Naive B cell (primary cell): ENCODE results near the gene LRRC30. TPM values are rescaled to one million over a fixed set of nuclear protein-coding genes. Genes with fewer than 3 reads are reported as not detected.

Experiments
- ATAC-seq, 2 donors: fragments of 150-1000 bp; cut with Tn5 transposase; 2 replicates each; pipeline ENCODE4 v1.10.0; 2021; ENCODE audit warnings: low read depth in 2 of 2, mild to moderate bottlenecking in 2 of 2, moderate library complexity in 2 of 2
- DNase-seq: peaks from one replicate; pipeline ENCODE4 v3.0.0; 2022
- H3K27ac Mint-ChIP-seq, 6 donors: one replicate each; pipeline ENCODE4 v1.8.0; 2020 to 2022; ENCODE audit warnings: mild to moderate bottlenecking in 6 of 6, mixed read lengths in 6 of 6, moderate library complexity in 5 of 6, inconsistent platforms in 2 of 6
- H3K27me3 Mint-ChIP-seq, 3 donors: one replicate each; pipeline ENCODE4 v1.8.0; 2021 to 2022; ENCODE audit warnings: mixed read lengths in 3 of 3, mild to moderate bottlenecking in 1 of 3
- H3K36me3 Mint-ChIP-seq, 2 donors: one replicate each; pipeline ENCODE4 v1.8.0; 2020 to 2022; ENCODE audit warnings: mixed read lengths in 2 of 2, inconsistent platforms in 1 of 2, mild to moderate bottlenecking in 1 of 2
- H3K4me1 Mint-ChIP-seq, 3 donors: one replicate each; pipeline ENCODE4 v1.8.0; 2020 to 2022; ENCODE audit warnings: mixed read lengths in 3 of 3, inconsistent platforms in 1 of 3, mild to moderate bottlenecking in 1 of 3, moderate library complexity in 1 of 3
- H3K4me3 Mint-ChIP-seq, 8 donors: one replicate each; pipeline ENCODE4 v1.8.0; 2020 to 2022; ENCODE audit warnings: mild to moderate bottlenecking in 8 of 8, mixed read lengths in 8 of 8, moderate library complexity in 8 of 8, inconsistent platforms in 2 of 8
- H3K9me3 Mint-ChIP-seq, 7 donors: one replicate each; pipeline ENCODE4 v1.8.0; 2020 to 2022; ENCODE audit warnings: mixed read lengths in 7 of 7, mild to moderate bottlenecking in 5 of 7, inconsistent platforms in 2 of 7, moderate library complexity in 1 of 7
- polyA plus RNA-seq, 6 donors: library from polyadenylated mRNA; unstranded; fragments of 300-500 nt; fragmentation: Illumina TruSeq; gene quantifications; one replicate each; pipeline ENCODE4 v1.2.3, GENCODE V29; 2021; ENCODE audit warnings: low read depth in 6 of 6

Gene LRRC30
- polyA plus RNA-seq, 6 donors from 2014 or later, result not detected

- H3K36me3 Mint-ChIP-seq, result no peaks in the 10 kb centered on the region
- H3K27ac Mint-ChIP-seq, result no peak overlapping the region
- H3K4me3 Mint-ChIP-seq, result no peak overlapping the region
- ATAC-seq (no peak), DNase-seq (no peak)
- no peaks in the 10 kb centered on the region for H3K27me3 Mint-ChIP-seq
- H3K9me3 Mint-ChIP-seq, result peaks cover 0 to 5% (median 2%) of the 10 kb centered on the region in 7 donors
- H3K4me1 Mint-ChIP-seq, result no peaks in the 10 kb centered on the region
Observed at GRCh38 chr18:7256618-7257425, 25.9 kb downstream of the LRRC30 start.

DNA sequence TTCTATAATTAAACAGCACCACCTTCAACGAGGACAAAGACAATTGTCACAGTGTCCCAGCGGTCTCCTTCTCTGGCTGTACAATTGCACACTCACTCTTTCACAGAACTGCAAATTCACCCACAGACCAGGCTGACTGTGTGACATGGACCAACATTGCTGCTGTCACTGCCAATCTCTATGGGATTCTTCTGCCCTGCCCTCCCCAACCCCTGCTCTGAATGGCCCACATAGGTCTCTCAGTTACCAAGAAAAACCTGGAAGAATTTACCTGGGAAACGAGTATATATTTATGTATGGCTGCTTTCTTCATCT, 26.5 kb downstream of the LRRC30 start:
- H3K9me3 Mint-ChIP-seq, result peaks cover 0 to 5% (median 2%) of the 10 kb centered on the region in 7 donors
- no peaks in the 10 kb centered on the region for H3K27me3 Mint-ChIP-seq
- no peak for ATAC-seq
- H3K4me1 Mint-ChIP-seq, result no peaks in the 10 kb centered on the region
- no peak overlapping the region for H3K4me3 Mint-ChIP-seq
- no peaks in the 10 kb centered on the region for H3K36me3 Mint-ChIP-seq
- DNase-seq, result no peak
- no peak overlapping the region for H3K27ac Mint-ChIP-seq

- Mint-ChIP-seq H3K4me3 (no peak overlapping the region), H3K27ac (peak overlapping the region in 1 of 6 donors; percentile 38), H3K9me3 (peaks cover 0 to 12% (median 2%) of the 10 kb centered on the region in 7 donors), H3K36me3 (no peaks in the 10 kb centered on the region), H3K4me1 (no peaks in the 10 kb centered on the region), H3K27me3 (no peaks in the 10 kb centered on the region)
- ATAC-seq (no peak), DNase-seq (no peak)
Observed at GRCh38 chr18:7259475-7259874, 28.6 kb downstream of the LRRC30 start.

DNA sequence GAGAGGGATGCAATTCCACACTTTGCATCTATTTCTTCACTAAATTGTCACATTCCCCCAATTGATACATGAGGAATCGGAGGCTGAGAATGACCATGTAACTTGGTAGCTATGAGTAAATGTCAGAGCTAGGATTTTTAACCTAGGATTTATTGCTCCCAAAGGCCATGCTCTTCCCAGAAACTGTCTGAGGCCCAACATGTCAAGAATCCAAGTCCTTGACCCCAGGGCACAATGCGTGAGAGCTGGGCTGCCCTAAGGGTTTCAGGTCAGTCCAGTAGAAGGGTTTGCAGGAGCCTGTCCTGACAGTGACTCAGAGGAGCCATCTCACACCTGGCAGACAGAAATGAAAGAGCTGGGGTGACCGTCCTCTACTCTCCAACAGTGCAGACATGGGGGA, 30.3 kb downstream of the LRRC30 start:
- Mint-ChIP-seq H3K27me3 (no peaks in the 10 kb centered on the region), H3K4me1 (no peaks in the 10 kb centered on the region)
- ATAC-seq, result no peak

DNA sequence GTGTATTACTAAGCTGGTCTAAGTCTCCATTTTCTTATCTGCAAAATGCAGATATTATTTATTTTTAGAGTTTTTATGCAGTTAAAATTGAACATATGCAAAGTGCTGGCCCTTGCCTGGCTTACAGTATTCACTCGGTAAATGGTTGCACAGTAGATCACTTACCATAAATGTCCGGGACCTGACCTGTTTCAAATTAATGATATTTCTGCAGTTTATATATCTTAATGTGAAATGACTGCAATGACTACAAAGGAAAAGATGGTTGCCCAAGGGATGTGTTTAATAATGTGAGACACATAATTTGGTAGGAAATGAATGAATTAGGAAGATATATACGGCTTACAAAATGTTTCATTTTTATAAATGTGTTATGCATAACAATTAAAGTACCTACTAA, 37.1 kb downstream of the LRRC30 start:
- Mint-ChIP-seq H3K4me3 (no peak overlapping the region), H3K27ac (no peak overlapping the region), H3K27me3 (peaks cover 0 to 4% (median 4%) of the 10 kb centered on the region in 3 donors), H3K4me1 (peaks cover 0 to 1% (median 0%) of the 10 kb centered on the region in 3 donors), H3K36me3 (no peaks in the 10 kb centered on the region), H3K9me3 (peaks cover 0 to 15% (median 2%) of the 10 kb centered on the region in 7 donors)
- no peak for DNase-seq
- ATAC-seq, result no peak

More for the DNA sequence above, 30.3 kb downstream of the LRRC30 start:
- Mint-ChIP-seq H3K9me3 (peaks cover 0 to 12% (median 2%) of the 10 kb centered on the region in 7 donors), H3K4me3 (no peak overlapping the region), H3K27ac (no peak overlapping the region), H3K36me3 (no peaks in the 10 kb centered on the region)
- no peak for DNase-seq

DNA sequence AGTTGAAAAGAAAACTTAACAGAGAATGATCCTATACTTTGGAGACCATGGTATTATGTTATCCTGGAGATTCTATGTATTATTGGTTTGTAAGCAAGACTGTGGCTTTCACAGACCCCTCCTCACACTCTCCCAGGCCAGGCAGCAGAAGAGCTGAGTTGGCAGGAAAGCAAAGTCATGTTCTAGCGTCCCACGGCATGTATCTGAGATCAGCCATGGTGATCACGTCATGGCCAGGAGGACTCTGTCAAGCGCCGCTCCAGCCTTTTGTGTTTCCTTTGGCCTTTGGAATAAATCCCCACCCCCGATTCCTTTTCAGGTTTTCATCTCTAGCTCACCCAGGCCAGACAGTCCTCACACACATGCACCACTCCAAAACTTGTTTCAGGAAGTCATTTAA, 39.1 kb downstream of the LRRC30 start:
- Mint-ChIP-seq H3K27me3 (peaks cover 3 to 16% (median 12%) of the 10 kb centered on the region in 3 donors), H3K36me3 (no peaks in the 10 kb centered on the region), H3K4me3 (no peak overlapping the region), H3K9me3 (peaks cover 0 to 8% (median 2%) of the 10 kb centered on the region in 7 donors), H3K4me1 (peaks cover 0 to 5% (median 0%) of the 10 kb centered on the region in 3 donors), H3K27ac (no peak overlapping the region)
- no peak for DNase-seq
- ATAC-seq, result no peak

- Mint-ChIP-seq H3K27me3 (peaks cover 3 to 16% (median 12%) of the 10 kb centered on the region in 3 donors), H3K36me3 (no peaks in the 10 kb centered on the region), H3K9me3 (peaks cover 0 to 8% (median 2%) of the 10 kb centered on the region in 7 donors), H3K27ac (peak overlapping the region in 1 of 6 donors; percentile 60), H3K4me3 (no peak overlapping the region), H3K4me1 (peaks cover 0 to 5% (median 0%) of the 10 kb centered on the region in 3 donors)
- ATAC-seq, result no peak
- no peak for DNase-seq
Observed at GRCh38 chr18:7272311-7273049, 41.6 kb downstream of the LRRC30 start.

GRCh38 chr18:7273301-7273921, 42.5 kb downstream of the LRRC30 start:
- Mint-ChIP-seq H3K36me3 (no peaks in the 10 kb centered on the region), H3K4me1 (peaks cover 0 to 5% (median 0%) of the 10 kb centered on the region in 3 donors), H3K27me3 (peaks cover 3 to 16% (median 12%) of the 10 kb centered on the region in 3 donors), H3K27ac (no peak overlapping the region), H3K9me3 (peaks cover 0 to 8% (median 2%) of the 10 kb centered on the region in 7 donors), H3K4me3 (no peak overlapping the region)
- ATAC-seq, result no peak
- no peak for DNase-seq

DNA sequence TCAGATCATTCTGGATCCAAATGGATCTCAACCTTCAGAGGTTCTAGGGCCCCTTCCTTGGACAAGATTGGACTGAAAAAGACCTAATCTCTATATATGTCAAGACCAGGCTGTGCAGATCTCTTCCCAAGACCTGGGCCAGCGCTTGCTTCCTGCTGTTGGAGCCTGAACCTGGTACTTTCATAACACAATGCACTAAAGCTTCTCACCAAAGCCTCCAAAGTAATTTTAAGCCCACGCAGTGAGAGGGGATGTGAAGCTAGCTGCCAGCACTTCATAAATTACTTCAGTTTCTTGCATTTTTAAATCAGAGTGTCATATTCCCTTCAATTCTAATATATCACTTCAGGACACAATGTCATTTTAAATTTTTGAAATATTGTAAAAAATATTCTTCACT, 50.7 kb downstream of the LRRC30 start:
- no peak overlapping the region for H3K27ac Mint-ChIP-seq
- ATAC-seq (no peak), DNase-seq (no peak)
- H3K9me3 Mint-ChIP-seq, result peaks cover 0 to 14% (median 0%) of the 10 kb centered on the region in 7 donors
- no peaks in the 10 kb centered on the region for H3K36me3 Mint-ChIP-seq
- H3K27me3 Mint-ChIP-seq, result no peaks in the 10 kb centered on the region
- no peak overlapping the region for H3K4me3 Mint-ChIP-seq
- H3K4me1 Mint-ChIP-seq, result no peaks in the 10 kb centered on the region

Other genes starting within 250 kb of the LRRC30 start
- gene LAMA1, start 113.3 kb upstream of the LRRC30 start, polyA plus RNA-seq, result not detected